Left ventricle myocardium inferior (tissue), 1 donor: ENCODE results near the gene RPL21. TPM values are rescaled to one million over a fixed set of nuclear protein-coding genes. Genes with fewer than 3 reads are reported as not detected.

ENCODE experiments used
- DNase-seq: peaks from one replicate; pipeline ENCODE4 v3.0.0-alpha.2; 2020
- H3K27ac ChIP-seq: fragments of 200-600 bp; replicated peaks from 2 replicates; pipeline ENCODE4 v1.8.0; 2021
- H3K27me3 ChIP-seq: fragments of 200-600 bp; 2 replicates; pipeline ENCODE4 v1.8.0; 2021; ENCODE audit warnings: low read depth
- H3K36me3 ChIP-seq: fragments of 200-600 bp; 2 replicates; pipeline ENCODE4 v1.8.0; 2021
- H3K4me1 ChIP-seq: fragments of 200-600 bp; 2 replicates; pipeline ENCODE4 v1.8.0; 2021
- H3K4me3 ChIP-seq: fragments of 200-600 bp; 2 replicates; pipeline ENCODE4 v1.8.0; 2021; ENCODE audit warnings: mild to moderate bottlenecking, moderate library complexity
- H3K9me3 ChIP-seq: fragments of 200-600 bp; replicated peaks from 2 replicates; pipeline ENCODE4 v1.8.0; 2021
- CTCF ChIP-seq: fragments of 200-600 bp; IDR thresholded peaks from 2 replicates; pipeline ENCODE4 v1.8.0; 2021; ENCODE audit warnings: antibody characterized with exemption, mild to moderate bottlenecking, borderline replicate concordance
- intact Hi-C: fragments of 100-400 bp; cut with micrococcal nuclease; formaldehyde crosslinking; loops from one replicate; pipeline ENCODE4 v1.11.0; 2022
- total RNA-seq: library from RNA; stranded (reverse); fragmentation: NEBNext Ultra II Directional; extraction: Animal tissue kit (Norgen Biotek cat#: 25700); gene quantifications from one replicate; pipeline ENCODE4 v1.2.1, GENCODE V29; 2021
- donor health status: DM: no; HTN: yes; CAD: no; lungs with severe emphysema.

The RPL21 gene
- total RNA-seq, 1 donor from 2014 or later: 674 TPM

DNA sequence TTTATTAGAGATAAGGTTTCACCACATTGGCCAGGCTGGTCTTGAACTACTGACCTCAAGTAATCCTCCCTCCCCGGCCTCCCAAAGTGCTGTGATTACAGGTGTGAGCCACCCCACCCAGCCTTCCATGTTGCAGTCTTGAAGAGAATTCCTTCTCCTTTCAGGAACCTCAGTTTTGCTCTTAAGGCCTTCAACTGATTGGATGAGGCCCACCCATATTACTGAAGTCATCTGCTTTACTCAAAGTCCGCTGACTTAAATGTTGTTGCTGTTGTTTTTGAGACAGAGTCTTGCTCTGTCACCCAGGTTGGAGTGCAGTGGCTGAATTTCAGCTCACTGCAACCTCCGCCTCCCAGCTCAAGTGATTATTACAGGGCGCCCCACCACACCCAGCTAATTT lies 52.7 kb downstream of the RPL21 start:
- Histone ChIP-seq H3K4me1 (no peaks in the 10 kb centered on the region), H3K27me3 (peaks cover 10% of the 10 kb centered on the region), H3K9me3 (no peaks in the 10 kb centered on the region), H3K36me3 (no peaks in the 10 kb centered on the region), H3K27ac (no peak overlapping the region), H3K4me3 (no peak overlapping the region)
- TF ChIP-seq CTCF: no peak
- DNase-seq: no peak
- intact Hi-C loops: no loop called here

GRCh38 chr13:27304611-27305010 lies 53.3 kb downstream of the RPL21 start:
- Histone ChIP-seq H3K4me3 (no peak overlapping the region), H3K36me3 (no peaks in the 10 kb centered on the region), H3K27me3 (peaks cover 10% of the 10 kb centered on the region), H3K27ac (no peak overlapping the region), H3K9me3 (no peaks in the 10 kb centered on the region), H3K4me1 (no peaks in the 10 kb centered on the region)
- no peak for TF ChIP-seq CTCF
- intact Hi-C loops: no loop called here
- no peak for DNase-seq

Other genes with a start within 250 kb of the RPL21 start
- gene USP12, start 79.7 kb upstream of the RPL21 start, total RNA-seq: 16.8 TPM
- gene RASL11A, start 19.3 kb downstream of the RPL21 start, total RNA-seq: 5.3 TPM
- 176 TPM for gene GTF3A, start 173.1 kb downstream of the RPL21 start, total RNA-seq
- gene MTIF3, start 199.0 kb downstream of the RPL21 start, total RNA-seq: 140 TPM